C4-2B (cell line): ENCODE data around the gene IGFBPL1.

Experiments used
- ZFX ChIP-seq: fragments of 450-650 bp; IDR thresholded peaks from 2 replicates; pipeline ENCODE4 v1.6.1; 2017
- TF ChIP-seq, protein P1 (sequence below): fragments of 450-650 bp; conservative IDR thresholded peaks from 2 replicates; pipeline ENCODE4 v1.5.1; 2017; ENCODE audit warnings: mild to moderate bottlenecking

GRCh38 chr9:38413283-38413682 lies 11.0 kb downstream of the IGFBPL1 start:
- TF ChIP-seq, protein P1, sequence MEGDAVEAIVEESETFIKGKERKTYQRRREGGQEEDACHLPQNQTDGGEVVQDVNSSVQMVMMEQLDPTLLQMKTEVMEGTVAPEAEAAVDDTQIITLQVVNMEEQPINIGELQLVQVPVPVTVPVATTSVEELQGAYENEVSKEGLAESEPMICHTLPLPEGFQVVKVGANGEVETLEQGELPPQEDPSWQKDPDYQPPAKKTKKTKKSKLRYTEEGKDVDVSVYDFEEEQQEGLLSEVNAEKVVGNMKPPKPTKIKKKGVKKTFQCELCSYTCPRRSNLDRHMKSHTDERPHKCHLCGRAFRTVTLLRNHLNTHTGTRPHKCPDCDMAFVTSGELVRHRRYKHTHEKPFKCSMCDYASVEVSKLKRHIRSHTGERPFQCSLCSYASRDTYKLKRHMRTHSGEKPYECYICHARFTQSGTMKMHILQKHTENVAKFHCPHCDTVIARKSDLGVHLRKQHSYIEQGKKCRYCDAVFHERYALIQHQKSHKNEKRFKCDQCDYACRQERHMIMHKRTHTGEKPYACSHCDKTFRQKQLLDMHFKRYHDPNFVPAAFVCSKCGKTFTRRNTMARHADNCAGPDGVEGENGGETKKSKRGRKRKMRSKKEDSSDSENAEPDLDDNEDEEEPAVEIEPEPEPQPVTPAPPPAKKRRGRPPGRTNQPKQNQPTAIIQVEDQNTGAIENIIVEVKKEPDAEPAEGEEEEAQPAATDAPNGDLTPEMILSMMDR = no peak
- no peak for TF ChIP-seq ZFX
